Activated CD4-positive, alpha-beta memory T cell treated with anti-CD3 and anti-CD28 coated beads, Interleukin-2, amount 10 ng/mL, durations not matched to agents 7 days and 5 days (primary cell): ENCODE results near the gene WDFY2. TPM values are rescaled to one million over a fixed set of nuclear protein-coding genes. Genes with fewer than 3 reads are reported as not detected.
A peak's percentile ranks its signal among the peaks of the same experiment; 100 is the strongest.
"Not testable (repeated sequence)": the region's sequence is repeated elsewhere in the genome, so short reads cannot be mapped to it uniquely, and the experiment has no call there.

Experiments
- CTCF ChIA-PET: fragments of 350-600 bp; sonication (Branson Sonifier 250); formaldehyde crosslinking; loops from one replicate; lab custom pipeline; 2021; ENCODE audit warnings: antibody characterized with exemption, inconsistent platforms; lab: Charles Lee
- POLR2A ChIA-PET: fragments of 350-600 bp; sonication (Branson Sonifier 250); formaldehyde crosslinking; loops from one replicate; lab custom pipeline; 2021; ENCODE audit warnings: antibody characterized with exemption; lab: Charles Lee
- DNase-seq: peaks from one replicate; pipeline ENCODE4 v3.0.0-alpha.2; 2020
- H3K27ac Mint-ChIP-seq: one replicate; pipeline ENCODE4 v1.8.0; 2021; ENCODE audit warnings: mild to moderate bottlenecking, mixed read lengths
- H3K27me3 Mint-ChIP-seq: one replicate; pipeline ENCODE4 v1.8.0; 2021; ENCODE audit warnings: mixed read lengths
- H3K36me3 Mint-ChIP-seq: one replicate; pipeline ENCODE4 v1.8.0; 2021; ENCODE audit warnings: low read depth, mixed read lengths
- H3K4me1 Mint-ChIP-seq: one replicate; pipeline ENCODE4 v1.8.0; 2021; ENCODE audit warnings: mixed read lengths
- H3K4me3 Mint-ChIP-seq: one replicate; pipeline ENCODE4 v1.8.0; 2021; ENCODE audit warnings: mild to moderate bottlenecking, mixed read lengths
- H3K9me3 Mint-ChIP-seq: one replicate; pipeline ENCODE4 v1.8.0; 2021; ENCODE audit warnings: mixed read lengths
- total RNA-seq, 2 experiments: library from RNA; stranded (reverse); gene quantifications; one replicate each; pipeline ENCODE4 v1.2.3, GENCODE V29; 2021

WDFY2 gene
- total RNA-seq, 2 experiments from 2014 or later = 12.2 to 14.1 TPM

DNA sequence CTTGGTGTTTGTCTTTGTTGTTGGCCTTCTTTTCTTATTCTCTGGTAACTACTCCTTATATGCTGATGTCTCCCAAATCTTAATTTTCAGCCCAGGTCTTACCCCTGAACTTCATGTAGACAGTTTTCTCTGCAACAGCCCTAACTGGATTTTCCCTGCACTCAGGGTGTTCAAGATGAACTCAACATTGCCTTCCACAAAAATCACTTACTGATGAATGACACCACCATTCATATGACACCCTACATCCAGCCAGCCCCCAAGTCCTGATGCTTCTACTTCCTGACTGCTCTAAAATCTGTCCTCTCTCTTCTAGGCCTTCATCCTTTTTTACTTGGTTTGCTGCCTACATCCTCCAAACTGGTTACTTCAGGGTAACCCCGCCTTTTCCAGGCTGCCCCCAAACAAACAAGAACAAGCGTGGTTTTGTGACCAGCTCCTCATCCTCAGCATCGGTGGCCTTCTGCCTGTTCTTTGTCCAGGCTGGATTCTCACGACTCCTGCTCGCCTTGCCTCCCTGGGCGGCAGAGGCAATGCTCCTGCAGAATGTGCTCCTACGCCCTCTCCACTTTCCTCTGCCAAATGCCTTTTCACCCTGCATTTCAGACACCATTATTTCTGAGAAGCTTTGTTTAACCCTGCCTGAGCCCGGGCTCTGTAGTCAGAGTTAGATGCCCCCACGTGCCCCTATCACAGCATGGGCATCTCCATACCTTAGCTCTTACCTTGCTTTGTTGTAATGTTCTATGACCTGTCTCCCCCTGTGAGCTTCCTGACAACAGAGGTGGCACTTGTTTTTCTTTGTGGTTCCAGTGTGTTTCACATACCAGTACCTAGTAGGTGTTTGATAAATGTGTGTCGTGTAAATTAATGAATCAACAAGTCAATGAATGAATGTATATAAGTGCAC is 61.8 kb downstream of the WDFY2 start:
- Mint-ChIP-seq H3K27ac (peak overlapping the region; percentile 66), H3K27me3 (no peaks in the 10 kb centered on the region), H3K9me3 (no peaks in the 10 kb centered on the region), H3K4me1 (peaks cover 38% of the 10 kb centered on the region), H3K4me3 (no peak overlapping the region), H3K36me3 (peaks cover 9% of the 10 kb centered on the region)
- ChIA-PET CTCF (interaction anchor here (1.0 to 1.9 kb wide), 3 partner anchors 151 to 360 kb away, joined by 3 to 9 read pairs (median 4); no protein-coding TSS in a partner anchor), POLR2A (interaction anchor here (0.9 to 3.2 kb wide), 5 partner anchors 32 to 195 kb away, joined by 3 to 24 read pairs (median 7); partner anchors contain the start of gene INTS6)
- no peak for DNase-seq

DNA sequence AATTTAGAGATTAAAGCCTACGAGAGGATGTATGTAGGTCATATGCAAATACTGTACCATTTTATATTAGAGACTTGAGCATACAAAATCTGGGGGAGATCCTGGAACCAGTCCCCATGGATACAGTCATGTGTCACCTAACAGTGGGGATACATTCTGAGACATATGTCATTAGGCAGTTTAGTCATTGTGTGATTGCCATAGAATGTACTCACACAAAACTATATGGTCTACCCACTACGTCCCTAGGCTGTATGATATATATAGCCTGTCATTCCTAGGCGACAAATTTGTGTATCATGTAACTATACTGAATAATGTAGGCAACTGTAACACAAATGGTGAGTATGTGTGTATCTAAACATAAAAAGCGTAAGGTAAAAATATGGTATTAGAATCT is 62.8 kb downstream of the WDFY2 start:
- ChIA-PET CTCF (no interaction called here), POLR2A (interaction anchor here (0.8 kb wide), 1 partner anchor 196 kb away, joined by 3 read pairs; no protein-coding TSS in a partner anchor)
- Mint-ChIP-seq H3K4me1 (peaks cover 38% of the 10 kb centered on the region), H3K36me3 (peaks cover 17% of the 10 kb centered on the region), H3K27me3 (no peaks in the 10 kb centered on the region), H3K4me3 (no peak overlapping the region), H3K9me3 (peaks cover 8% of the 10 kb centered on the region), H3K27ac (no peak overlapping the region)
- no peak for DNase-seq

DNA sequence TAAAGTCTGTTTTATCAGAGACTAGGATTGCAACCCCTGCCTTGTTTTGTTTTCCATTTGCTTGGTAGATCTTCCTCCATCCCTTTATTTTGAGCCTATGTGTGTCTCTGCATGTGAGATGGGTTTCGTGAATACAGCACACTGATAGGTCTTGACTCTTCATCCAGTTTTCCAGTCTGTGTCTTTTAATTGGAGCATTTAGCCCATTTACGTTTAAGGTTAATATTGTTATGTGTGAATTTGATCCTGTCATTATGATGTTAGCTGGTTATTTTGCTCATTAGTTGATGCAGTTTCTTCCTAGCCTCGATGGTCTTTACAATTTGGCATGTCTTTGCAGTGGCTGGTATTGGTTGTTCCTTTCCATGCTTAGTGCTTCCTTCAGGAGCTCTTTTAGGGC is 67.9 kb downstream of the WDFY2 start:
- DNase-seq, H3K27ac Mint-ChIP-seq, CTCF ChIA-PET, POLR2A ChIA-PET, H3K27me3 Mint-ChIP-seq, H3K4me3 Mint-ChIP-seq, H3K4me1 Mint-ChIP-seq: not testable (repeated sequence)
- H3K36me3 Mint-ChIP-seq = peaks cover 32% of the 10 kb centered on the region
- peaks cover 25% of the 10 kb centered on the region for H3K9me3 Mint-ChIP-seq

DNA sequence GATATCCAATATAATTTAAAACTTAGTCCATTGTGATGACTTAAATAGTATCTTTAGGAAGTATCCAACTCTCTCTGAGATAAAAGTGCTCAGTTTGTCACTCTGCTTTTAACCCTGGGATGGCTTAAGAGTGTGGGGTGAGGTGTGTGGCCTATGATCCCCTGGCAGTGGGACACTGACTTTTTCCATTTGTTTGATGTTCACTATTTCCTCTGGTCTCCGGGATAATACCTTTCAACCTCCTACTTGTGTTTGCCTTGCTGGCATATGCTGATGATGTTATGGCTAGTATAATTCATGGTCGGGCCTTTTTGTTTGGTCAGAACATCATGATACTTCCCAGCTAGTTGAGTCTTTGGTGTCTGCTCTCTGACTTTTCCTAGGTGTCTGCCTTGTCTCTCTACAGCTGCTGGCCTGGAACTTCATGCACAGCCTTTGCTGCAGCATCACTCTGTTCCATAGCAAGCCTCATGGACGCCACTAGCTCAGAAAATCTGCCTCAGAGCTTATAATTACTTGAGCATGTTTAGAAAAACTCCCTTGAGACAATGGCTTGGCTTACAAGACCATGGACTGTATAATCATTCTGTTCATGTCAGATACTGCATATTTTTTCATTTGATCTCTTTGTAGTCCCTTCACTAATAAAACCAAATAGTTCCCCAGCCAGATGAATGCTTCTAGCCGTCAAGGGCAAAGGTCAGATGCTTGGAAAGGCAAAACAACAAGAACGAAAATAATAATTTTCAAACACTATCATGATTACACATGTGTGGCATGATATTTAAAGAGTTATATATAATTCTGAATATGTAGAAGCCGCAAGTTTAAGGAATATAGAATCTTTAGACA is 75.2 kb downstream of the WDFY2 start:
- DNase-seq = no peak
- Mint-ChIP-seq H3K9me3 (peaks cover 17% of the 10 kb centered on the region), H3K27me3 (no peaks in the 10 kb centered on the region), H3K36me3 (peaks cover 30% of the 10 kb centered on the region), H3K4me1 (no peaks in the 10 kb centered on the region), H3K27ac (no peak overlapping the region), H3K4me3 (no peak overlapping the region)
- POLR2A ChIA-PET = no interaction called here
- CTCF ChIA-PET = no interaction called here

DNA sequence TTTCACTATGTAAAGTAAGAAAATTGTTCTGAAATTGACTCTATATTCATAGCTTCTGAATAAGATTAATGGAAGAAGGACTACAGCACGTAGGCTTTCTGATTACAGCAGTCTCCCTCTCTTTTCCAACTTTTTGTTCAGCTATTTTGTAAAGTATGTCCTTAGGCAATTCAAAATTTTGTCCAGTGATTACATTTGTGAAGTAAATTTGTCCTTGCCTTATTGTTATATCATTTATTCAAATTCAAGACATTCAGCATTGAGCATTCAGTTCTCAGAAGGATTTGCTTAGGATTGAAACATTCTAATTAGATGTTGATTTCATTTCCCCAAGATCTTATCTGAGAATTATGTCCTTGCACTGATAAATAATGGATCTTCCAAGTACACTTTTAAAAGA is 76.6 kb downstream of the WDFY2 start:
- Mint-ChIP-seq H3K4me1 (no peaks in the 10 kb centered on the region), H3K9me3 (peaks cover 9% of the 10 kb centered on the region), H3K36me3 (peaks cover 21% of the 10 kb centered on the region), H3K27ac (no peak overlapping the region), H3K27me3 (no peaks in the 10 kb centered on the region), H3K4me3 (no peak overlapping the region)
- POLR2A ChIA-PET = no interaction called here
- DNase-seq = no peak
- CTCF ChIA-PET = no interaction called here

DNA sequence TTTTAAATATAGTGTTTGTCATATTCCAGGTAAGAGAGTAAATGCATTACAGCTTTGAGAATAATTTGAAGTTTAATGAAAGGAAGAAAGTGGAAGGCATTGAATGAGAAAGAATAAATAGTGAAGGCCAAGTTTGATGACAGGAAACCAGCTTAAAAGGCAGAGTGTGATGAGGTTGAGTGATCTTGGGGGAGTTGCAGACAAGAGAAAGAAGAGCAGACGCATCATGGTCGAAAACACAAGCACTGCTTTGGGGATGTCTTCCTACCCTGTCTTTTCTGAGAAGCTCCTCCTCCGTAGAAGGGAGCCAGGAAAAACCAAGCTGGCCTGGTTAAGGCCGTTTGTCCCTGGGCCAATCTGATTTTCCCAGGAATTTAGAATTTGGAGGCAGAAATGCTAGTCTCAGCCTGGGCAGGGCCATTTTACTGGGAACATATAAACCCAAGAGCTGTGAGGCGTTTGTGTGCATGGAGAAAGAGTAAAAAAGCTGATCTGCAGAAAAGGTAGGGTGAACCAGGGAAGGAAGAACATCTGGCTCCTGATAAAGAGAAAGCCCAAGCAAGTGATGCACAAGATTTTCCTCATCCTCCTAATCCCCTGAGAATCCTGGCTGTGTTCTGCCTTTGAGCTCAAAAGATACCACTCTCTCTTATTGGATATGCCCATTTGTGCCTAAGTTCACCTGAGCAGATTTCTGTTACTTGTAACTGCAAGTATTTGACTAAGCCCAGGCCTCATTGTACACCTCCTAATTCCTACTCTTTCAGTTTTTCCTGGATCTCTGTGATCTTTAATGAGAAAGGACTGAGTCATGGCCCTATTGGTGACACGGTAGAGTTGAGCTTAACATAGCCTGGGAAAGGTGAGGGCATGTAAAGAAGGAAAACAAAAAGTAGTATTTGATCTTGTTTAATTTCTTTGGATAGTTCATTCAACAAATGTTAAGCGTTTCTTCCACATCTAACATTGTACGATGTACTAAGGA is 80.0 kb downstream of the WDFY2 start:
- Mint-ChIP-seq H3K27ac (no peak overlapping the region), H3K4me3 (no peak overlapping the region), H3K36me3 (peaks cover 17% of the 10 kb centered on the region), H3K4me1 (peaks cover 3% of the 10 kb centered on the region), H3K9me3 (no peaks in the 10 kb centered on the region), H3K27me3 (no peaks in the 10 kb centered on the region)
- ChIA-PET CTCF (no interaction called here), POLR2A (interaction anchor here (1.5 kb wide), 1 partner anchor 78 kb away, joined by 3 read pairs; no protein-coding TSS in a partner anchor)
- DNase-seq = no peak

DNA sequence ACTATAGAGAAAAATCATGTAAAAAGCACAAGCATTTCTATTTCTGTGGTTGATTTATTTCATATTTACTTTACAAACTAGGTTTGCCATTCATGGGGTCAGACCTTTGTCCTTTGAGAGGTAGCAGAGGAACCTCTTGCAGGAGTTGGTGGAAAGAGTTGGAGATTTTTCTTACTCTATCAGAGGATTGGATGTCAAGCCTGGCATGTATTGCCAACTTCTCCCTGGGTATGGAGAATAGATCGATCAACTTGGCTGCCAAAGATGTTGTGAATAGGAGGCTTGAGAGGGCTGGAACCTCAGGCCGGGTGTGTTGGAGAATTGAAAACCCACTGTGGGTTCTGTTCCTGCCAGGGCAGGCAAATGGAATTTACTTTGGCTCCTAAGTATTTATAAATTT is 81.2 kb downstream of the WDFY2 start:
- CTCF ChIA-PET = no interaction called here

DNA sequence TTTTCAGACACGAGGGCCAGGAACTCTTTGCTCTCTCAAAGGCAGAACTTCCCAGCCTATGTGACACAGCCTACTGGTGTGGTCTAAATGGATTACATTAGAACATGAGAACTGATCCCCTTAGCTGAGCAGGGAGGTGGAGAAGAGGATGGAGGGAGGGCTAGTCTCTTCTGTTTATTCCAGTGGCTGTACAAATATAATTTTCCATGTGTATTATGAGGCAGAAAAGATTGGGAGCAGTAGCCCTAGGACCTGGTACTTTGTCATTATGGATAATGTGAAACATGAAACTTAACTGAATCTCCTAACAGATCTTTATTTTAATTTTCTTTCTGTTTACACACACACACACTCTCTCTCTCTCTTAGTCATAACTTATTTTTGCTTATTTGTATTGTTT is 82.1 kb downstream of the WDFY2 start:
- POLR2A ChIA-PET = no interaction called here
- no peak for DNase-seq
- H3K9me3 Mint-ChIP-seq = peaks cover 3% of the 10 kb centered on the region
- H3K27ac Mint-ChIP-seq = no peak overlapping the region
- peaks cover 3% of the 10 kb centered on the region for H3K4me1 Mint-ChIP-seq
- H3K36me3 Mint-ChIP-seq = peaks cover 21% of the 10 kb centered on the region
- CTCF ChIA-PET = no interaction called here
- H3K27me3 Mint-ChIP-seq = no peaks in the 10 kb centered on the region
- H3K4me3 Mint-ChIP-seq = no peak overlapping the region

More for the DNA sequence above, 81.2 kb downstream of the WDFY2 start:
- peaks cover 3% of the 10 kb centered on the region for H3K4me1 Mint-ChIP-seq
- POLR2A ChIA-PET = no interaction called here
- no peaks in the 10 kb centered on the region for H3K27me3 Mint-ChIP-seq
- peaks cover 17% of the 10 kb centered on the region for H3K36me3 Mint-ChIP-seq
- DNase-seq = no peak
- no peak overlapping the region for H3K27ac Mint-ChIP-seq
- H3K9me3 Mint-ChIP-seq = no peaks in the 10 kb centered on the region
- no peak overlapping the region for H3K4me3 Mint-ChIP-seq

DNA sequence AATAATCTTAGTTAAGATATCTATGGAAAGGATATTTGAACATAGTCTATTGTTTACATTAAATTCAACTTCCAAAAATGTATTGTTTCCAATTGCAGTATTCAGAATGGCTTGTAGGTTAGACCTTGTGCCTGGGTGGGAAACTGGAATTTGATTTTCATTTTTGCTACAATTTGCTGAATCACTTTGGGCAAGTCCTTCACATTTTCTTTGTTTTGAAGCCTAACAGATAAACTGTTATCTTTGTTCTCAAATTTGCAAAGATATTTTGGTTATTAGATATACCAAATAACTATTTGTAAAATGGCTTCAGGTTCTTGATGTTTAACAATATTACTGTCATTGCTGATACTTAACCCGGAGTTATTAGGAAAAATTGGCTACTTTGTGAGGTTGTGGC is 82.6 kb downstream of the WDFY2 start:
- POLR2A ChIA-PET = no interaction called here
- Mint-ChIP-seq H3K36me3 (peaks cover 23% of the 10 kb centered on the region), H3K4me3 (no peak overlapping the region), H3K27me3 (no peaks in the 10 kb centered on the region), H3K9me3 (peaks cover 5% of the 10 kb centered on the region), H3K27ac (no peak overlapping the region), H3K4me1 (peaks cover 3% of the 10 kb centered on the region)
- CTCF ChIA-PET = no interaction called here
- DNase-seq = no peak

DNA sequence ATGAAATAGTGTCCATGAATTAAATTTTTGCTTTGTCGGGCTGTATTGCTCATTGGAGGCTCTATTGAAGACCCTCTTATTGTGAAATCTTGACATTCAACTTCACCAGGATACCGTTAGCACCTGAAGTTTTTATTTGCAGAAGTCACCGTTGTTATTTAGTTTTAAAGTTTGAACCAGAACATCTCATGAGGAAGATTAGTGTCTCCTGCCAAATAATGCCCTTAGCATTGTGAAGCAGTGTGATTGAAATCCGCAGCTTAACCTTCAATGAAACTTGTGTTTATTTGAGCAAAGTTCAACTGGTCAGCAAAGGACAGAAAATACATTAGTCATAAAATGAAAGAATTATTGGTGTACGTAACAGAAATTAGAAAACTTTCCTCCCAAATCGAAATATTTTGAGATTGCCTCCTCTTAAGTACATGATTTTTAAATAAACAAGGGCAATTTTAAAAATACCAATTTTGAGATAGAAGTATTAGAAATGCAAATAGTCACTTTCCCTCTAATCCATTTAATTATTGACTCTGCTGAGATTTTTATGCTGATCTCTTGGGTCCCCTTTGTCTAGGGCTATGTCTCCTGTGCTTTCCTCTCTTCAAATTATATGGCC is 84.4 kb downstream of the WDFY2 start:
- no peak overlapping the region for H3K4me3 Mint-ChIP-seq
- H3K36me3 Mint-ChIP-seq = peaks cover 11% of the 10 kb centered on the region
- no peak overlapping the region for H3K27ac Mint-ChIP-seq
- no peak for DNase-seq
- H3K4me1 Mint-ChIP-seq = peaks cover 3% of the 10 kb centered on the region
- ChIA-PET CTCF (no interaction called here), POLR2A (no interaction called here)
- peaks cover 5% of the 10 kb centered on the region for H3K9me3 Mint-ChIP-seq
- no peaks in the 10 kb centered on the region for H3K27me3 Mint-ChIP-seq

DNA sequence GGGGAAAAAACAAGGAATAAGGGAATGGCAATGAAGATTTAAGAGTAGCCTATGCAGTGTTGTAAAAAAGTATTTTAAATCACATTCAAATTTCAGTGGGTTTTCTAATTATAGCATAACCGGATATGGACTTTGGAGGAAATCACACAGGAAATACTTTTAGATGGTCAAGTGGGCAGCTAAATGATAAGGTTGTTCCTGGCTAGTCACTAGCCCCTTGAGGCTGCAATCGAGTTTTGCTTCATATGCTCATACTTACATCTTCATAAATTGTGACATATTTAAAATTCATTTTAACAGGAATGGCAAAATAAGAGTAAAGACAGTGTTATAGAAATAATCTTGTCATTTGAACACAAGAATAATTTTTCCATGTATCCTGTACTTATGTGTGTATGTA is 88.9 kb downstream of the WDFY2 start:
- no peak overlapping the region for H3K27ac Mint-ChIP-seq
- no peaks in the 10 kb centered on the region for H3K4me1 Mint-ChIP-seq
- H3K27me3 Mint-ChIP-seq = no peaks in the 10 kb centered on the region
- no peak for DNase-seq
- ChIA-PET POLR2A (no interaction called here), CTCF (no interaction called here)
- H3K4me3 Mint-ChIP-seq = no peak overlapping the region
- peaks cover 5% of the 10 kb centered on the region for H3K9me3 Mint-ChIP-seq
- peaks cover 15% of the 10 kb centered on the region for H3K36me3 Mint-ChIP-seq

DNA sequence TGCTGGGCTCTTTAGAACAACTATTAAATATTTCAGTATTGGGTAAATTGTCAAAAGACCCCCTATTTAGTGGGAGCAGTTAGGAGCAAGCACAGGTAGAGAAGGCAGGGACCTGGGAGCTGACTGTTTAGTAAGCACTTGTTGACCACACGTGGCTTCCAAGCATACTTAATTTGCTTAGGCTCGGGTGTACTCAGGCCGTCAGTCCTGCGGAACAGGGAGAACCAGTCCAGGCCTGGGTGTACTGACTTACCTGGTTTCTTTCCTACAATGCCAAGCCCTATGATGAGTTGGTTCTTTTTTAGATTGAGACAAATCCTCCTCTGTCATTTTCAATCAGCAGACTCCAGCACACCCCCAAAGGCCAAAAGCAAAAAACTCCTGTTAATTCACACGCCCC is 90.0 kb downstream of the WDFY2 start:
- Mint-ChIP-seq H3K4me1 (no peaks in the 10 kb centered on the region), H3K27me3 (no peaks in the 10 kb centered on the region), H3K9me3 (peaks cover 5% of the 10 kb centered on the region), H3K36me3 (peaks cover 15% of the 10 kb centered on the region), H3K27ac (no peak overlapping the region), H3K4me3 (no peak overlapping the region)
- CTCF ChIA-PET = no interaction called here
- DNase-seq = no peak
- POLR2A ChIA-PET = no interaction called here
